GM12878 (cell line): Measurements from ENCODE around the gene DTNBP1. TPM values are rescaled to one million over a fixed set of nuclear protein-coding genes. Genes with fewer than 3 reads are reported as not detected.
A peak's percentile ranks its signal among the peaks of the same experiment; 100 is the strongest.

Source experiments
- CHD2 ChIP-seq: IDR thresholded peaks from 2 replicates; pipeline ENCODE4 v1.6.1; 2011; ENCODE audit warnings: low read depth, low read length, improper control_type of control experiment, borderline replicate concordance
- CHD4 ChIP-seq: fragments of 200-600 bp; sonication (generic); IDR thresholded peaks from 2 replicates; pipeline ENCODE4 v1.6.1; 2016; ENCODE audit warnings: mild to moderate bottlenecking
- EZH2 ChIP-seq: IDR thresholded peaks from 2 replicates; pipeline ENCODE4 v1.6.1; 2012; ENCODE audit warnings: low read depth, mild to moderate bottlenecking, control low read depth, inconsistent platforms, low read length, borderline replicate concordance; ENCODE audit not compliant: control insufficient read depth
- FOS ChIP-seq: IDR thresholded peaks from 3 replicates; pipeline ENCODE4 v1.6.1; 2011; ENCODE audit warnings: borderline replicate concordance; ENCODE audit not compliant: insufficient read length; ENCODE audit errors: extremely low read depth
- IRF4 ChIP-seq: IDR thresholded peaks from 2 replicates; pipeline ENCODE4 v1.6.1; 2011; ENCODE audit warnings: low read depth, low read length
- NR2C1 ChIP-seq: fragments of 450-650 bp; IDR thresholded peaks from 2 replicates; pipeline ENCODE4 v1.6.1; 2017; ENCODE audit warnings: antibody characterized with exemption, mild to moderate bottlenecking, moderate library complexity
- NRF1 ChIP-seq: conservative IDR thresholded peaks from 2 replicates; pipeline ENCODE4 v1.6.1; 2011; ENCODE audit warnings: mild to moderate bottlenecking, low read depth, low read length, improper control_type of control experiment
- RELA ChIP-seq: fragments of 450-650 bp; IDR thresholded peaks from 2 replicates; pipeline ENCODE4 v1.8.0; 2014; ENCODE audit warnings: borderline replicate concordance; ENCODE audit not compliant: partially characterized antibody
- REST ChIP-seq: IDR thresholded peaks from 2 replicates; pipeline ENCODE4 v1.6.1; 2012; ENCODE audit warnings: mild to moderate bottlenecking, low read depth, low read length
- SUZ12 ChIP-seq: fragments of 200-600 bp; sonication (generic); IDR thresholded peaks from one replicate; pipeline ENCODE4 v1.6.1; 2018; ENCODE audit warnings: antibody characterized with exemption, mild to moderate bottlenecking; ENCODE audit not compliant: unreplicated experiment
- TCF7 ChIP-seq: IDR thresholded peaks from 2 replicates; pipeline ENCODE4 v1.6.1; 2014; ENCODE audit warnings: antibody characterized with exemption, borderline replicate concordance
- WRNIP1 ChIP-seq: IDR thresholded peaks from 2 replicates; pipeline ENCODE4 v1.6.1; 2011; ENCODE audit warnings: low read depth, low read length, improper control_type of control experiment, borderline replicate concordance
- YY1 ChIP-seq: IDR thresholded peaks from 2 replicates; pipeline ENCODE4 v1.6.1; 2011; ENCODE audit warnings: low read depth, mild to moderate bottlenecking, low read length
- ZBED1 ChIP-seq: IDR thresholded peaks from 2 replicates; pipeline ENCODE4 v1.6.1; 2016; ENCODE audit warnings: borderline replicate concordance
- polyA plus RNA-seq, 11 experiments: library from polyadenylated mRNA; depleted of rRNA in 4 of 11; unstranded in 6 of 11; stranded (reverse) in 5 of 11; fragments of >200 nt; fragmentation: Nextera tagmentation in 4 of 11; fragmentation: Illumina TruSeq in 1 of 11; extraction: Ambion mirVana in 4 of 11; extraction: Trizol in 1 of 11; gene quantifications; 1 replicate in 1 of 11; 2 replicates in 10 of 11; pipeline versions ENCODE4 v1.2.1 to v1.2.3, GENCODE V29; 2011 to 2016; ENCODE audit warnings: inconsistent platforms in 2 of 11, missing spikeins in 2 of 11, low read depth in 1 of 11
- total RNA-seq, 4 experiments: library from RNA; depleted of rRNA in 3 of 4; stranded (reverse); fragments of >200 nt in 3 of 4; fragmentation: Illumina TruSeq in 1 of 4; extraction: Trizol in 1 of 4; gene quantifications; 2 replicates each; pipeline versions ENCODE4 v1.2.1 to v1.2.3, GENCODE V29; 2013 to 2021
- TF ChIP-seq, protein P1 (sequence below): fragments of 450-650 bp; IDR thresholded peaks from 2 replicates; pipeline ENCODE4 v1.6.1; 2017; ENCODE audit warnings: mild to moderate bottlenecking, moderate library complexity
- TF ChIP-seq, protein P2 (sequence below), 3 experiments: IDR thresholded peaks in 2 of 3; conservative IDR thresholded peaks in 1 of 3; 2 replicates each; pipeline ENCODE4 v1.5.1; 2011; ENCODE audit warnings: low read depth in 3 of 3, low read length in 3 of 3, mild to moderate bottlenecking in 3 of 3, control low read depth in 2 of 3, moderate library complexity in 2 of 3, inconsistent platforms in 1 of 3, mixed read lengths in 1 of 3; ENCODE audit not compliant: control insufficient read depth in 2 of 3, insufficient read depth in 1 of 3; ENCODE audit errors: extremely low read depth in 1 of 3
- TF ChIP-seq, protein P3 (sequence below): fragments of 450-650 bp; formaldehyde crosslinking; IDR thresholded peaks from 2 replicates; pipeline ENCODE4 v1.4.0; 2022; ENCODE audit warnings: mild to moderate bottlenecking, moderate library complexity

Gene DTNBP1
- total and polyA plus RNA-seq, 10 of the 15 experiments (the other 5 are each of a cell fraction or from before 2014, with no cell fraction given), result 7.1 to 40.3 (median 20.1) TPM

DNA sequence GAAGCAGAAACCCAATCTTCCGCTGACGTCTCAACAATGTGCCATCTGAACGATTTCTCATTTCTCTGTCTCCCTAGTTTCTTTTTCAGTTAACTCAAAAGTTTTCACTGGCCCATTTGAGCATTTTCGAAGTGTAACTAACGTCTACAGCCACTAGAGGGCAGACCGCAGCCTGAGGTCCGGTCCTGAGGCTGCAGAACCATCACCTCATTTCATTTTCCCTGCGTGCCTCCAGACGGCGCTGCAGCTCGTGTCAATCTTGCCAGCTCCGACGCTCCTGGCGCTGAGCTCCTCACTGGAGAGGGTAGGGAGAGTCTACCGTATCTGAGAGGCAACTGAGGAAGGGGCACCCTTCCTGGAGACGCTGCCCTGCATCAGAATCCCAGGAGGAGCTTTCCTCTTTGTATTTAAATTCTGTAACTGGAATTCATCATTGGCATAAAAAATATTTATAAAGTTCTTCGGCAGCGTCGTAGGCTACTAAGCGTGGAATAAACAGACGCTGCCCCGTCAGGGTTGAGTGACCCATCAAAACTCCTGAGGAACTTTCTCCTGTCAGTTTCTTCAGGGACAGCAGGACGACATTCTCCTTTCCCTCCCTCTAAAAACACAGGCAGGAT is 28.5 kb upstream of the DTNBP1 start (continued):
- TF ChIP-seq CHD4 (no peak), YY1 (peak; percentile 91), NR2C1 (peak; percentile 16; the same call in 1 of the 2 replicates), CHD2 (peak; percentile 69; the same call in 1 of the 2 replicates), REST (no peak), EZH2 (no peak), RELA (peak; percentile 87), ZBED1 (no peak), SUZ12 (no peak), WRNIP1 (0 out of 2 replicates have a peak, but pooled peaks have one; percentile 72), NRF1 (no peak; the same call in 1 of the 2 replicates), FOS (no peak), TCF7 (no peak), IRF4 (peak; percentile 78; the same call in 1 of the 2 replicates)
- TF ChIP-seq, protein P1, sequence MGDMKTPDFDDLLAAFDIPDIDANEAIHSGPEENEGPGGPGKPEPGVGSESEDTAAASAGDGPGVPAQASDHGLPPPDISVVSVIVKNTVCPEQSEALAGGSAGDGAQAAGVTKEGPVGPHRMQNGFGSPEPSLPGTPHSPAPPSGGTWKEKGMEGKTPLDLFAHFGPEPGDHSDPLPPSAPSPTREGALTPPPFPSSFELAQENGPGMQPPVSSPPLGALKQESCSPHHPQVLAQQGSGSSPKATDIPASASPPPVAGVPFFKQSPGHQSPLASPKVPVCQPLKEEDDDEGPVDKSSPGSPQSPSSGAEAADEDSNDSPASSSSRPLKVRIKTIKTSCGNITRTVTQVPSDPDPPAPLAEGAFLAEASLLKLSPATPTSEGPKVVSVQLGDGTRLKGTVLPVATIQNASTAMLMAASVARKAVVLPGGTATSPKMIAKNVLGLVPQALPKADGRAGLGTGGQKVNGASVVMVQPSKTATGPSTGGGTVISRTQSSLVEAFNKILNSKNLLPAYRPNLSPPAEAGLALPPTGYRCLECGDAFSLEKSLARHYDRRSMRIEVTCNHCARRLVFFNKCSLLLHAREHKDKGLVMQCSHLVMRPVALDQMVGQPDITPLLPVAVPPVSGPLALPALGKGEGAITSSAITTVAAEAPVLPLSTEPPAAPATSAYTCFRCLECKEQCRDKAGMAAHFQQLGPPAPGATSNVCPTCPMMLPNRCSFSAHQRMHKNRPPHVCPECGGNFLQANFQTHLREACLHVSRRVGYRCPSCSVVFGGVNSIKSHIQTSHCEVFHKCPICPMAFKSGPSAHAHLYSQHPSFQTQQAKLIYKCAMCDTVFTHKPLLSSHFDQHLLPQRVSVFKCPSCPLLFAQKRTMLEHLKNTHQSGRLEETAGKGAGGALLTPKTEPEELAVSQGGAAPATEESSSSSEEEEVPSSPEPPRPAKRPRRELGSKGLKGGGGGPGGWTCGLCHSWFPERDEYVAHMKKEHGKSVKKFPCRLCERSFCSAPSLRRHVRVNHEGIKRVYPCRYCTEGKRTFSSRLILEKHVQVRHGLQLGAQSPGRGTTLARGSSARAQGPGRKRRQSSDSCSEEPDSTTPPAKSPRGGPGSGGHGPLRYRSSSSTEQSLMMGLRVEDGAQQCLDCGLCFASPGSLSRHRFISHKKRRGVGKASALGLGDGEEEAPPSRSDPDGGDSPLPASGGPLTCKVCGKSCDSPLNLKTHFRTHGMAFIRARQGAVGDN, result peak; percentile 70
- TF ChIP-seq, protein P2, sequence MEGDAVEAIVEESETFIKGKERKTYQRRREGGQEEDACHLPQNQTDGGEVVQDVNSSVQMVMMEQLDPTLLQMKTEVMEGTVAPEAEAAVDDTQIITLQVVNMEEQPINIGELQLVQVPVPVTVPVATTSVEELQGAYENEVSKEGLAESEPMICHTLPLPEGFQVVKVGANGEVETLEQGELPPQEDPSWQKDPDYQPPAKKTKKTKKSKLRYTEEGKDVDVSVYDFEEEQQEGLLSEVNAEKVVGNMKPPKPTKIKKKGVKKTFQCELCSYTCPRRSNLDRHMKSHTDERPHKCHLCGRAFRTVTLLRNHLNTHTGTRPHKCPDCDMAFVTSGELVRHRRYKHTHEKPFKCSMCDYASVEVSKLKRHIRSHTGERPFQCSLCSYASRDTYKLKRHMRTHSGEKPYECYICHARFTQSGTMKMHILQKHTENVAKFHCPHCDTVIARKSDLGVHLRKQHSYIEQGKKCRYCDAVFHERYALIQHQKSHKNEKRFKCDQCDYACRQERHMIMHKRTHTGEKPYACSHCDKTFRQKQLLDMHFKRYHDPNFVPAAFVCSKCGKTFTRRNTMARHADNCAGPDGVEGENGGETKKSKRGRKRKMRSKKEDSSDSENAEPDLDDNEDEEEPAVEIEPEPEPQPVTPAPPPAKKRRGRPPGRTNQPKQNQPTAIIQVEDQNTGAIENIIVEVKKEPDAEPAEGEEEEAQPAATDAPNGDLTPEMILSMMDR (IDR thresholded peaks at IDR 0.05 in 2 of 3, conservative IDR thresholded peaks at IDR 0.05 in 1 of 3; ENCODE audit: control insufficient read depth in 2 of 3, extremely low read depth in 1 of 3, insufficient read depth in 1 of 3, low read depth in 3 of 3, low read length in 3 of 3), result peak; percentile 100; a peak in 5 of 6 replicates
- TF ChIP-seq, protein P3, sequence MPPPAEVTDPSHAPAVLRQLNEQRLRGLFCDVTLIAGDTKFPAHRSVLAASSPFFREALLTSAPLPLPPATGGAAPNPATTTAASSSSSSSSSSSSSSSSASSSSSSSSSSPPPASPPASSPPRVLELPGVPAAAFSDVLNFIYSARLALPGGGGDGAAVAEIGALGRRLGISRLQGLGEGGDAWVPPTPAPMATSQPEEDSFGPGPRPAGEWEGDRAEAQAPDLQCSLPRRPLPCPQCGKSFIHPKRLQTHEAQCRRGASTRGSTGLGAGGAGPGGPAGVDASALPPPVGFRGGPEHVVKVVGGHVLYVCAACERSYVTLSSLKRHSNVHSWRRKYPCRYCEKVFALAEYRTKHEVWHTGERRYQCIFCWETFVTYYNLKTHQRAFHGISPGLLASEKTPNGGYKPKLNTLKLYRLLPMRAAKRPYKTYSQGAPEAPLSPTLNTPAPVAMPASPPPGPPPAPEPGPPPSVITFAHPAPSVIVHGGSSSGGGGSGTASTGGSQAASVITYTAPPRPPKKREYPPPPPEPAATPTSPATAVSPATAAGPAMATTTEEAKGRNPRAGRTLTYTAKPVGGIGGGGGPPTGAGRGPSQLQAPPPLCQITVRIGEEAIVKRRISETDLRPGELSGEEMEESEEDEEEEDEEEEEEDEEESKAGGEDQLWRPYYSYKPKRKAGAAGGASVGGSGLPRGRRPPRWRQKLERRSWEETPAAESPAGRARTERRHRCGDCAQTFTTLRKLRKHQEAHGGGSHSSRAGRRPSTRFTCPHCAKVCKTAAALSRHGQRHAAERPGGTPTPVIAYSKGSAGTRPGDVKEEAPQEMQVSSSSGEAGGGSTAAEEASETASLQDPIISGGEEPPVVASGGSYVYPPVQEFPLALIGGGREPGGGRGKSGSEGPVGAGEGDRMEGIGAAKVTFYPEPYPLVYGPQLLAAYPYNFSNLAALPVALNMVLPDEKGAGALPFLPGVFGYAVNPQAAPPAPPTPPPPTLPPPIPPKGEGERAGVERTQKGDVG (CRISPR knock-in tag), result no peak
